Ovary (tissue), 3 donors: ENCODE results near the gene ARHGAP33.

Experiments used
- EP300 ChIP-seq: sonication (generic); formaldehyde crosslinking; IDR thresholded peaks from one replicate; pipeline ENCODE4 v1.6.1; 2017; ENCODE audit warnings: antibody characterized with exemption
- TF ChIP-seq, protein P1 (sequence below), 3 donors: fragments of 450-650 bp in 2 of 3; fragments of 200-600 bp in 1 of 3; IDR thresholded peaks; one replicate each; pipeline versions ENCODE4 v1.5.1 to v1.8.0; 2016 to 2022; ENCODE audit warnings: antibody characterized with exemption in 3 of 3, mild to moderate bottlenecking in 1 of 3
- donor health status: DM: no; HTN: no; CAD: no.

- no peak for TF ChIP-seq EP300
- TF ChIP-seq, protein P1, sequence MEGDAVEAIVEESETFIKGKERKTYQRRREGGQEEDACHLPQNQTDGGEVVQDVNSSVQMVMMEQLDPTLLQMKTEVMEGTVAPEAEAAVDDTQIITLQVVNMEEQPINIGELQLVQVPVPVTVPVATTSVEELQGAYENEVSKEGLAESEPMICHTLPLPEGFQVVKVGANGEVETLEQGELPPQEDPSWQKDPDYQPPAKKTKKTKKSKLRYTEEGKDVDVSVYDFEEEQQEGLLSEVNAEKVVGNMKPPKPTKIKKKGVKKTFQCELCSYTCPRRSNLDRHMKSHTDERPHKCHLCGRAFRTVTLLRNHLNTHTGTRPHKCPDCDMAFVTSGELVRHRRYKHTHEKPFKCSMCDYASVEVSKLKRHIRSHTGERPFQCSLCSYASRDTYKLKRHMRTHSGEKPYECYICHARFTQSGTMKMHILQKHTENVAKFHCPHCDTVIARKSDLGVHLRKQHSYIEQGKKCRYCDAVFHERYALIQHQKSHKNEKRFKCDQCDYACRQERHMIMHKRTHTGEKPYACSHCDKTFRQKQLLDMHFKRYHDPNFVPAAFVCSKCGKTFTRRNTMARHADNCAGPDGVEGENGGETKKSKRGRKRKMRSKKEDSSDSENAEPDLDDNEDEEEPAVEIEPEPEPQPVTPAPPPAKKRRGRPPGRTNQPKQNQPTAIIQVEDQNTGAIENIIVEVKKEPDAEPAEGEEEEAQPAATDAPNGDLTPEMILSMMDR (IDR thresholded peaks at IDR 0.05): no peak
Observed at GRCh38 chr19:35805526-35806102, 30.2 kb downstream of the ARHGAP33 start.
